GM12878 (cell line): ENCODE data around the gene EDNRB. TPM values are rescaled to one million over a fixed set of nuclear protein-coding genes. Genes with fewer than 3 reads are reported as not detected.

Source experiments
- ATAC-seq: fragments of 200-7000 bp; cut with Tn5 transposase; 3 replicates; pipeline ENCODE4 v1.9.1; 2020; ENCODE audit warnings: mild to moderate bottlenecking, moderate library complexity
- BruUV-seq: library from RNA; stranded (reverse); fragments of 400-500 nt; replicated peaks from 2 replicates; lab custom pipeline; 2021; lab: Mats Ljungman, UMichigan
- CTCF ChIA-PET: fragments of 300-600 bp; sonication (Branson Sonifier 250); formaldehyde crosslinking; extraction: SDS; loops from one replicate; lab custom pipeline; 2021; ENCODE audit warnings: inconsistent platforms; lab: Yijun Ruan, JAX
- POLR2A ChIA-PET: fragments of 350-600 bp; formaldehyde crosslinking; extraction: SDS; loops from one replicate; lab custom pipeline; 2021; ENCODE audit warnings: inconsistent platforms; lab: Charles Lee
- RAD21 ChIA-PET: fragments of 300-600 bp; sonication (Branson Sonifier 250); formaldehyde crosslinking; loops from one replicate; lab custom pipeline; 2023; ENCODE audit warnings: antibody characterized with exemption; ENCODE audit not compliant: unreplicated experiment; lab: Charles Lee
- SMC1A ChIA-PET: fragments of 300-600 bp; sonication (Branson Sonifier 250); formaldehyde crosslinking; loops from one replicate; lab custom pipeline; 2023; ENCODE audit not compliant: unreplicated experiment, uncharacterized antibody; lab: Charles Lee
- DNase-seq: peaks from one replicate; pipeline ENCODE4 v3.0.0-alpha.2; 2011; ENCODE audit warnings: low read depth, low spot score
- FAIRE-seq: peaks from 3 replicates; lab custom pipeline; 2011; peaks lifted over from hg19 to GRCh38; lab: Jason Lieb, UNC
- H2AFZ ChIP-seq: 2 replicates; pipeline ENCODE4 v1.6.0; 2011; ENCODE audit warnings: low read depth, low read length, control low read depth; ENCODE audit not compliant: control insufficient read depth
- H3K27ac ChIP-seq: 2 replicates; pipeline ENCODE4 v1.5.1; 2011; ENCODE audit warnings: control low read depth; ENCODE audit not compliant: control insufficient read depth, insufficient read depth
- H3K27me3 ChIP-seq, 2 experiments: replicated peaks in 1 of 2; 2 replicates each; pipeline versions ENCODE4 v1.6.0 to v1.6.1; 2011; ENCODE audit warnings: low read length in 1 of 2; ENCODE audit not compliant: control insufficient read depth in 2 of 2, insufficient read depth in 2 of 2
- H3K36me3 ChIP-seq, 2 experiments: 2 replicates each; pipeline ENCODE4 v1.5.1; 2011; ENCODE audit warnings: low read length in 1 of 2; ENCODE audit not compliant: control insufficient read depth in 2 of 2, insufficient read depth in 2 of 2
- H3K4me1 ChIP-seq: 2 replicates; pipeline ENCODE4 v1.6.1; 2011; ENCODE audit warnings: mild to moderate bottlenecking, low read length, moderate library complexity, mixed read lengths; ENCODE audit not compliant: control insufficient read depth, insufficient read depth
- H3K4me2 ChIP-seq: 2 replicates; pipeline ENCODE4 v1.6.0; 2011; ENCODE audit warnings: control low read depth; ENCODE audit not compliant: control insufficient read depth, insufficient read depth
- H3K4me3 ChIP-seq: fragments of 200-600 bp; sonication (generic); 2 replicates; pipeline ENCODE4 v1.5.1; 2016
- H3K79me2 ChIP-seq: 2 replicates; pipeline ENCODE4 v1.6.0; 2011; ENCODE audit warnings: low read length; ENCODE audit not compliant: control insufficient read depth, insufficient read depth
- H3K9ac ChIP-seq: 2 replicates; pipeline ENCODE4 v1.8.0; 2011; ENCODE audit warnings: low read length, control low read depth, mixed read lengths; ENCODE audit not compliant: control insufficient read depth, insufficient read depth
- H3K9me3 ChIP-seq: replicated peaks from 3 replicates; pipeline ENCODE4 v1.5.1; 2011; ENCODE audit warnings: mild to moderate bottlenecking, low read length; ENCODE audit not compliant: control insufficient read depth, insufficient read depth
- H4K20me1 ChIP-seq: 2 replicates; pipeline ENCODE4 v1.6.0; 2011; ENCODE audit not compliant: control insufficient read depth, insufficient read depth
- BCL11A ChIP-seq: IDR thresholded peaks from 2 replicates; pipeline ENCODE4 v1.6.1; 2011; ENCODE audit warnings: low read depth, low read length
- CBX3 ChIP-seq: fragments of 200-600 bp; sonication (generic); IDR thresholded peaks from 2 replicates; pipeline ENCODE4 v1.6.1; 2016; ENCODE audit warnings: low read depth, borderline replicate concordance
- CEBPZ ChIP-seq: fragments of 150-350 bp; IDR thresholded peaks from 2 replicates; pipeline ENCODE4 v1.6.1; 2016; ENCODE audit warnings: low read depth, low read length
- DPF2 ChIP-seq: fragments of 450-650 bp; IDR thresholded peaks from 2 replicates; pipeline ENCODE4 v1.6.1; 2017; ENCODE audit warnings: mild to moderate bottlenecking
- E2F4 ChIP-seq: IDR thresholded peaks from 2 replicates; pipeline ENCODE4 v1.6.1; 2012; ENCODE audit warnings: low read depth, low read length, improper control_type of control experiment
- ESRRA ChIP-seq: IDR thresholded peaks from 2 replicates; pipeline ENCODE4 v1.6.1; 2012; ENCODE audit warnings: mild to moderate bottlenecking, low read length, improper control_type of control experiment
- GATAD2B ChIP-seq: fragments of 450-650 bp; conservative IDR thresholded peaks from 2 replicates; pipeline ENCODE4 v1.6.1; 2017; ENCODE audit warnings: low read depth, mild to moderate bottlenecking, moderate library complexity
- KDM1A ChIP-seq: fragments of 200-600 bp; sonication (generic); IDR thresholded peaks from 2 replicates; pipeline ENCODE4 v1.6.1; 2016; ENCODE audit warnings: borderline replicate concordance
- MYB ChIP-seq: fragments of 150-350 bp; IDR thresholded peaks from 2 replicates; pipeline ENCODE4 v1.6.1; 2014; ENCODE audit warnings: mild to moderate bottlenecking, low read depth, low read length, borderline replicate concordance
- NFXL1 ChIP-seq: fragments of 450-650 bp; IDR thresholded peaks from 2 replicates; pipeline ENCODE4 v1.6.1; 2017; ENCODE audit warnings: antibody characterized with exemption, mild to moderate bottlenecking, borderline replicate concordance
- NFYB ChIP-seq: IDR thresholded peaks from 2 replicates; pipeline ENCODE4 v1.6.1; 2011; ENCODE audit warnings: low read depth, mild to moderate bottlenecking, low read length, improper control_type of control experiment, moderate library complexity; ENCODE audit not compliant: insufficient read depth
- NR2C1 ChIP-seq: fragments of 450-650 bp; IDR thresholded peaks from 2 replicates; pipeline ENCODE4 v1.6.1; 2017; ENCODE audit warnings: antibody characterized with exemption, mild to moderate bottlenecking, moderate library complexity
- NR2C2 ChIP-seq: IDR thresholded peaks from 2 replicates; pipeline ENCODE4 v1.6.1; 2011; ENCODE audit warnings: borderline replicate concordance, low read depth; ENCODE audit not compliant: control insufficient read depth, insufficient read length
- POLR2AphosphoS2 ChIP-seq: IDR thresholded peaks from 2 replicates; pipeline ENCODE4 v1.6.1; 2011; ENCODE audit warnings: low read depth, mild to moderate bottlenecking, low read length, improper control_type of control experiment, moderate library complexity
- SIX5 ChIP-seq: IDR thresholded peaks from 2 replicates; pipeline ENCODE4 v1.6.1; 2011; ENCODE audit warnings: mild to moderate bottlenecking, low read depth, low read length, moderate library complexity; ENCODE audit not compliant: severe bottlenecking
- SP1 ChIP-seq: IDR thresholded peaks from one replicate; pipeline ENCODE4 v1.6.1; 2011; ENCODE audit warnings: low read depth, low read length
- SUPT20H ChIP-seq: IDR thresholded peaks from 2 replicates; pipeline ENCODE4 v1.6.1; 2011; ENCODE audit warnings: low read depth, mild to moderate bottlenecking, low read length, moderate library complexity, borderline replicate concordance; ENCODE audit not compliant: control insufficient read depth
- ZBTB4 ChIP-seq: fragments of 450-650 bp; formaldehyde crosslinking; IDR thresholded peaks from 2 replicates; pipeline ENCODE4 v1.4.0; 2022; ENCODE audit warnings: mild to moderate bottlenecking, moderate library complexity
- ZNF274 ChIP-seq: IDR thresholded peaks from one replicate; pipeline ENCODE4 v1.8.0; 2011; ENCODE audit not compliant: insufficient read length, insufficient read depth
- ZNF622 ChIP-seq: fragments of 450-650 bp; IDR thresholded peaks from 2 replicates; pipeline ENCODE4 v1.6.1; 2017; ENCODE audit warnings: mild to moderate bottlenecking, inconsistent platforms
- WGBS: methylation state at CpG from one replicate; pipeline ENCODE4 v1.1.6; 2016; ENCODE audit warnings: low lambda C conversion rate; ENCODE audit not compliant: insufficient replicate concordance, insufficient coverage; ENCODE audit errors: missing lambda C conversion rate; 5-methylcytosine and 5-hydroxymethylcytosine counted together
- in situ Hi-C: fragments of 300-500 bp; cut with MboI; formaldehyde crosslinking; loops from 9 replicates; pipeline ENCODE4 v1.14.3; 2018; ENCODE audit warnings: mixed read lengths
- intact Hi-C: fragments of 100-400 bp; cut with micrococcal nuclease; formaldehyde crosslinking; loops from one replicate; pipeline ENCODE4 v1.14.2; 2022; ENCODE audit not compliant: unreplicated experiment
- polyA plus RNA-seq, 11 experiments: library from polyadenylated mRNA; depleted of rRNA in 4 of 11; unstranded in 6 of 11; stranded (reverse) in 5 of 11; fragments of >200 nt; fragmentation: Nextera tagmentation in 4 of 11; fragmentation: Illumina TruSeq in 1 of 11; extraction: Ambion mirVana in 4 of 11; extraction: Trizol in 1 of 11; gene quantifications; 1 replicate in 1 of 11; 2 replicates in 10 of 11; pipeline versions ENCODE4 v1.2.1 to v1.2.3, GENCODE V29; 2011 to 2016; ENCODE audit warnings: inconsistent platforms in 2 of 11, missing spikeins in 2 of 11, low read depth in 1 of 11
- total RNA-seq, 4 experiments: library from RNA; depleted of rRNA in 3 of 4; stranded (reverse); fragments of >200 nt in 3 of 4; fragmentation: Illumina TruSeq in 1 of 4; extraction: Trizol in 1 of 4; gene quantifications; 2 replicates each; pipeline versions ENCODE4 v1.2.1 to v1.2.3, GENCODE V29; 2013 to 2021

EDNRB gene
- total and polyA plus RNA-seq, 10 of the 15 experiments (the other 5 are each of a cell fraction or from before 2014, with no cell fraction given) = not detected

- ChIA-PET SMC1A (interaction anchor here (1.0 kb wide), 1 partner anchor 16 kb away, joined by 3 read pairs; no protein-coding TSS in a partner anchor), RAD21 (no interaction called here), POLR2A (no interaction called here), CTCF (no interaction called here)
- H3K4me2 ChIP-seq = no peak overlapping the region
- H2AFZ ChIP-seq = no peak overlapping the region
- no peaks in the 10 kb centered on the region for H3K79me2 ChIP-seq
- no peak overlapping the region for H3K27ac ChIP-seq
- DNase-seq (no peak), ATAC-seq (no peak), FAIRE-seq (no peak)
- intact Hi-C loops (no loop called here), in situ Hi-C loops (no loop called here)
- no peak overlapping the region for H3K9ac ChIP-seq
- no peaks in the 10 kb centered on the region for H4K20me1 ChIP-seq
- BruUV-seq = no TSS peak
- H3K36me3 ChIP-seq = no peaks in the 10 kb centered on the region
- H3K9me3 ChIP-seq = no peaks in the 10 kb centered on the region
- TF ChIP-seq CEBPZ = no peak
- no peak for TF ChIP-seq NFYB
- TF ChIP-seq ESRRA = no peak
- TF ChIP-seq SP1 = no peak
- TF ChIP-seq GATAD2B = no peak
- TF ChIP-seq ZNF274 = no peak
- TF ChIP-seq CBX3 = no peak
- TF ChIP-seq BCL11A = no peak
- no peak for TF ChIP-seq SIX5
- no peak for TF ChIP-seq NR2C1
- no peak for TF ChIP-seq POLR2AphosphoS2
- TF ChIP-seq NFXL1 = no peak
- no peak for TF ChIP-seq DPF2
- no peak for TF ChIP-seq ZBTB4
- no peak for TF ChIP-seq SUPT20H
- TF ChIP-seq NR2C2 = no peak
- TF ChIP-seq E2F4 = no peak
- TF ChIP-seq ZNF622 = no peak
- TF ChIP-seq MYB = no peak
- no peak for TF ChIP-seq KDM1A
- no peak overlapping the region for H3K4me3 ChIP-seq
- WGBS = 24% methylated on average over 4 of the region's 4 CpGs
- H3K4me1 ChIP-seq = no peaks in the 10 kb centered on the region
- no peaks in the 10 kb centered on the region for H3K27me3 ChIP-seq
These were observed 64.9 kb downstream of the EDNRB start for GRCh38 chr13:77853703-77854102.
